Kidney epithelial cell (primary cell): Measurements from ENCODE around the gene COL27A1. TPM values are rescaled to one million over a fixed set of nuclear protein-coding genes. Genes with fewer than 3 reads are reported as not detected.

ENCODE experiments used
- DNase-seq: peaks from one replicate; pipeline ENCODE4 v3.0.0-alpha.2; 2010; ENCODE audit warnings: low read depth
- H3K27me3 ChIP-seq: 2 replicates; pipeline ENCODE4 v1.6.0; 2011; ENCODE audit warnings: low read length; ENCODE audit not compliant: control insufficient read depth, insufficient read depth
- H3K36me3 ChIP-seq: 2 replicates; pipeline ENCODE4 v1.5.1; 2011; ENCODE audit warnings: low read length; ENCODE audit not compliant: control insufficient read depth, insufficient read depth
- H3K4me3 ChIP-seq: 2 replicates; pipeline ENCODE4 v1.5.1; 2011; ENCODE audit warnings: low read depth, mild to moderate bottlenecking, control low read depth, low read length
- total RNA-seq: library from RNA; depleted of rRNA; stranded (reverse); fragments of >200 nt; gene quantifications from 2 replicates; pipeline ENCODE4 v1.2.3, GENCODE V29; 2015
- TF ChIP-seq, protein P1 (sequence below): IDR thresholded peaks from 2 replicates; pipeline ENCODE4 v1.5.1; 2011; ENCODE audit warnings: mild to moderate bottlenecking, moderate library complexity, low read length, control low read depth, inconsistent platforms; ENCODE audit not compliant: insufficient read depth, poor library complexity, severe bottlenecking

Gene COL27A1
- total RNA-seq, 1 donor from 2014 or later = 8.4 TPM

DNA sequence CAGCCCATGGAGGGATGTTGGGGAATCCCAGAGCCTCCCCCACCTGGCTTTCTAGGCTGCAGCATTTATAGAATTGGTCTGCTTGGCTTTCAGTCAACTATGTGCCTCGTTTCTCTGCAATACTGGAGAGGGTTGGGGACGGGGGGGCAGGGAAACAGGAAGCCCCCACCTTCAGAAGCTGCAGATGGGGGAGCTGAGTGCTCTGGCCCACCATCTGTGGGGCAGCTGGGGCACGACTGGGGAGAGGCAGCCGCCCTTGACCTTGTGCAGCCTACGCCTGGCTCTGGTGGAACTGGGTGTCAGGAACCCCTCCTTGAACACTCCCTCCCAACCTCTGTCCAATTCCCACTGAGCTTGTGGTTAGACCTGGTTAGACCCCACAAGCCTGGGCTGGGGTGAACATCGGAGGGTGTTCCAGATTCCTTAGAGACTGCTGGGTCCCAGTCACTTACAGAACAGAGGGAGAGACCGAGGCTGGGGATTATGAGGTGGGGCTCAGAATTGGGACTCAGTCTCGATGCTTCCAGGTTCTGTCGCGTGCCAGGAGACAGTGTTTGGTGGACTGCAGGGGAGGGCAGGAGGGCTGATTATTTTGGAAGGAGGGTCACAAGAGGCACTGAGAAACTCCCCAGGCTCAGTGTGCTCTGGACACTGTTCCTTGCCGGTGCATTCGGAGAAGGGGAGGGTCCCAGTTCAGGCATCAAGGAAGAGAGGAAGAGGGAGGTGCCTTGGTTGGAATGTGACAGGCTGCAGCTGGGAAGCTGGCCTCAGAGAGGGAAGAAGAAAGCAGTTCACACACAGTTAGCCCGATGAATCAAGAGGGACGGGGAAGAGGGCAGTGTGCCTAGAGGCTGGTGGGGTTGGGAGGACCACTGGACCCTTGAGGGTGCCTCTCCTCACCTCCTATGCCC is 25.6 kb downstream of the COL27A1 start:
- no peak for DNase-seq
- TF ChIP-seq, protein P1, sequence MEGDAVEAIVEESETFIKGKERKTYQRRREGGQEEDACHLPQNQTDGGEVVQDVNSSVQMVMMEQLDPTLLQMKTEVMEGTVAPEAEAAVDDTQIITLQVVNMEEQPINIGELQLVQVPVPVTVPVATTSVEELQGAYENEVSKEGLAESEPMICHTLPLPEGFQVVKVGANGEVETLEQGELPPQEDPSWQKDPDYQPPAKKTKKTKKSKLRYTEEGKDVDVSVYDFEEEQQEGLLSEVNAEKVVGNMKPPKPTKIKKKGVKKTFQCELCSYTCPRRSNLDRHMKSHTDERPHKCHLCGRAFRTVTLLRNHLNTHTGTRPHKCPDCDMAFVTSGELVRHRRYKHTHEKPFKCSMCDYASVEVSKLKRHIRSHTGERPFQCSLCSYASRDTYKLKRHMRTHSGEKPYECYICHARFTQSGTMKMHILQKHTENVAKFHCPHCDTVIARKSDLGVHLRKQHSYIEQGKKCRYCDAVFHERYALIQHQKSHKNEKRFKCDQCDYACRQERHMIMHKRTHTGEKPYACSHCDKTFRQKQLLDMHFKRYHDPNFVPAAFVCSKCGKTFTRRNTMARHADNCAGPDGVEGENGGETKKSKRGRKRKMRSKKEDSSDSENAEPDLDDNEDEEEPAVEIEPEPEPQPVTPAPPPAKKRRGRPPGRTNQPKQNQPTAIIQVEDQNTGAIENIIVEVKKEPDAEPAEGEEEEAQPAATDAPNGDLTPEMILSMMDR = no peak
- Histone ChIP-seq H3K36me3 (no peaks in the 10 kb centered on the region), H3K4me3 (no peak overlapping the region), H3K27me3 (no peaks in the 10 kb centered on the region)

DNA sequence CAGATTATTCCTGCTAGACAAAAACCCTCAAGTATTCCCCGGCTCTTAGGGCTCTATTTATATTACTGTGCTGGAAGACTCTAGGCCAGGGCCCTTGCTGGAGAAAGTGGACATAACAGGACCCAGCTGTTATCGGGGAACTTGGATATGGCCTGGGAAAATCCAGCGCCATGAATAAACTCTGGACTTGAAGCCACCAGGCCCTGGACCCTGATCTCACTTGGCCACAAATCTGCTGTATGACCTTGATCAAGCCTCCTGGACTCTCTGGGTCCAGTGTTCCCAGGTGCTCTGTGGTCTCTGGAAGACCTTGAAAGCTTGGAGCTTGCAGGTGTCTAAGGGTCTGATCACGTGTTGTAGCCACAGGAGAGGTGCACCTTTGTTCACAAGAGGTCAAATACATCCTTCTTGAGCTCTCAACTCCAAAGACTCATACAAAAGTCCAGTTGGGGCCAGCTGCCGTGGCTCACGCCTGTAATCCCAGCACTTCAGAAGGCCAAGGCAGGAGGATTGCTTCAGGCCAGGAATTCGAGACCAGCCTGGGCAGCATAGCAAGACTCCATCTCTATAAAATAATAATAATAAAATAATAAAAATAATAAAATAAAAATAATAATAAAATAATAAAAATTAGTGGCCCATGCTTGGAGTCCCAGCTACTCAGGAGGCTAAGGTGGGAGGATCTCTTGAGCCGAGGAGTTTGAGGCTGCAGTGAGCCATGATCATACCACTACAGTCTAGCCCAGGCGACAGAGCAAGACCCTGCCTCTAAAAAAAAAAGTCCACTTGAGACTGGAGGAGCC is 26.5 kb downstream of the COL27A1 start:
- no peaks in the 10 kb centered on the region for H3K27me3 ChIP-seq
- DNase-seq = no peak
- H3K4me3 ChIP-seq = no peak overlapping the region
- H3K36me3 ChIP-seq = no peaks in the 10 kb centered on the region
- TF ChIP-seq, protein P1 = no peak

DNA sequence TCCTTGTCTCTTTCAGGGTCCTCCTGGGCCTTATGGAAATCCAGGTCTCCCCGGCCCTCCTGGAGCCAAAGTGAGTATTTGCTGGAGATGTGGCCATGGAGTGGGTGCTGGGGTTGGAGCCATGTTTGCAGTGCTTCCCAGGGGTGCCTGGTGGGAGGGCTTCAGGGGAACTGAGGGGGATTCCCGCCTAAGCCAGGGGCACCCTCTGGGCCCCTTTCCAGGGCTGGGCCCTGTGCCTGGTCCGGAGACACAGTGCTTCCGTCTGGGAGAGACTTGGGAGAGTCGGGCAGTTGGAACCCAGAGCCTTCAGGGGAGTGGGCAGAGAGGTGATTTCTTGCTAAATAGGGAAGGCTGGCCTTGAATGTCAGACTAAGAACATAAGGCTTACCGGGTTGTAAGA is 27.7 kb downstream of the COL27A1 start:
- TF ChIP-seq, protein P1 = no peak
- Histone ChIP-seq H3K4me3 (no peak overlapping the region), H3K36me3 (no peaks in the 10 kb centered on the region), H3K27me3 (no peaks in the 10 kb centered on the region)
- DNase-seq = no peak

DNA sequence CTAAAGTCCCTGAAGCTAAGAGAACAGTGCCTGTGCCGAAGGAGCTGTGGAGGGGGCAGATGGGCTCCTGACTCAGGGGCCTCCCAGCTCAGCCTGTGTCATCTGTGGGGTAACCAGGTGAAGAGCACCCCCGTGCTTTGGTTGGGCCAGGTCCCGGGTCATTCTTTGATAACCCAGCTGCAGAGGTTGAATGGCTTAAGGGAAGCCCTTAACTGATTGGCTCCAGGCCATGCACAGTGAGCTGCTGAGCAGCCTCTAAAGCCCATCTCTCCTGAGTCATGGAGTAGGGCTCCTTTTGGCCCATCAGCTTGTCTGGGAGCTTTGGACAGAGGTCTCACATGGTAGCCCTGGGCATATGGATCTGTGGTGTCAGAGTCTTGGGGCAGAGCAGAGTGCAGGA is 28.7 kb downstream of the COL27A1 start:
- TF ChIP-seq, protein P1 = no peak
- DNase-seq = no peak
- no peaks in the 10 kb centered on the region for H3K27me3 ChIP-seq
- no peak overlapping the region for H3K4me3 ChIP-seq
- H3K36me3 ChIP-seq = no peaks in the 10 kb centered on the region

DNA sequence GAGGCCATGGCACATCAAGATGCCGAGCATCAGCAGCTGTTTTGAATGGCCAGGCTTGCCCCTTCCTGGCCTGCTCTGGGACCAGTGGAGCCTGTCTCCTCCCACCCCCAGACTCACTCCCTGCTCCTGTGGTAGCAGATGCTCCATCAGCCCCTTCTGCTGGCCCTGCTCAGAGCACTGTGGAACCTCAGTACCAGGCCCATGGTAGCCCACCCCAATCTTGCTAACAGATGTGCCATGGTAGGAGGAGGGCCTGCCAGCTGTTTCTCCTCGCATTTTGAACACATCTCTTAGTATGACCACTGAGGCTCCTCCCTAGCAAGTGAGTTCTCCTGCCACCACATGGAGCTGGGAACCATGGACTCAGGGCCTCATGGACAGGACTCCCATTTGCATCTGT is 29.5 kb downstream of the COL27A1 start:
- DNase-seq = no peak
- Histone ChIP-seq H3K36me3 (no peaks in the 10 kb centered on the region), H3K27me3 (no peaks in the 10 kb centered on the region), H3K4me3 (no peak overlapping the region)
- TF ChIP-seq, protein P1 = no peak
